ENCODE data around the gene MYO3B. TPM values are rescaled to one million over a fixed set of nuclear protein-coding genes. Genes with fewer than 3 reads are reported as not detected.

Gene MYO3B
- total RNA-seq, 1 donor from 2014 or later = 0.05 TPM

DNA sequence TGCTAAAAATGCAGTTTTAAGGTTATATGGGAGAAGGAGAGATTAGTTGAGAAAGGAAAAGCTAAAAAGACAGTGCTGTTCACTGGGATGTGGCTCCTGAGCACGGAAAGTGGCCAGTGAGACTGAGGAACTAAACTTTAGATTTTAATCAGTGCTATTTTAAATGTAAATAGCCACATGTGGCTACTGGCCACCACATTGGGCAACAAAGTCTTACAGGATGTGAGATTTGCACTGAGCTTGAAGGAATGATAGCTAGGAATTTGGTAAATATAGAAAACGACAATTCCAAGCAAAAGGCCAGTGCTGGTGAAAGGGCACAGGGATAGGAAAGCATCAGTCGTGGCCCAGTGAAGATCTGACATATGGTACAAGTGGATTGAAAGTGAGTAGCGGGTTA is 523.1 kb downstream of the MYO3B start:
- intact Hi-C loops (cut with micrococcal nuclease) = no loop called here
- no peaks in the 10 kb centered on the region for H3K4me1 ChIP-seq
- H3K27ac ChIP-seq (replicated peaks) = no peak overlapping the region
- no peaks in the 10 kb centered on the region for H3K36me3 ChIP-seq
- no peak overlapping the region for H3K4me3 ChIP-seq
- peaks cover 78% of the 10 kb centered on the region for H3K27me3 ChIP-seq (ENCODE audit: low read depth)
- no peak for DNase-seq
- H3K9me3 ChIP-seq (replicated peaks) = peaks cover 4% of the 10 kb centered on the region
- TF ChIP-seq, protein P1, sequence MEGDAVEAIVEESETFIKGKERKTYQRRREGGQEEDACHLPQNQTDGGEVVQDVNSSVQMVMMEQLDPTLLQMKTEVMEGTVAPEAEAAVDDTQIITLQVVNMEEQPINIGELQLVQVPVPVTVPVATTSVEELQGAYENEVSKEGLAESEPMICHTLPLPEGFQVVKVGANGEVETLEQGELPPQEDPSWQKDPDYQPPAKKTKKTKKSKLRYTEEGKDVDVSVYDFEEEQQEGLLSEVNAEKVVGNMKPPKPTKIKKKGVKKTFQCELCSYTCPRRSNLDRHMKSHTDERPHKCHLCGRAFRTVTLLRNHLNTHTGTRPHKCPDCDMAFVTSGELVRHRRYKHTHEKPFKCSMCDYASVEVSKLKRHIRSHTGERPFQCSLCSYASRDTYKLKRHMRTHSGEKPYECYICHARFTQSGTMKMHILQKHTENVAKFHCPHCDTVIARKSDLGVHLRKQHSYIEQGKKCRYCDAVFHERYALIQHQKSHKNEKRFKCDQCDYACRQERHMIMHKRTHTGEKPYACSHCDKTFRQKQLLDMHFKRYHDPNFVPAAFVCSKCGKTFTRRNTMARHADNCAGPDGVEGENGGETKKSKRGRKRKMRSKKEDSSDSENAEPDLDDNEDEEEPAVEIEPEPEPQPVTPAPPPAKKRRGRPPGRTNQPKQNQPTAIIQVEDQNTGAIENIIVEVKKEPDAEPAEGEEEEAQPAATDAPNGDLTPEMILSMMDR (IDR thresholded peaks at IDR 0.05; ENCODE audit: borderline replicate concordance) = no peak

GRCh38 chr2:170703776-170704476 is 526.0 kb downstream of the MYO3B start:
- Histone ChIP-seq H3K4me1 (no peaks in the 10 kb centered on the region), H3K36me3 (no peaks in the 10 kb centered on the region), H3K4me3 (no peak overlapping the region), H3K27me3 (ENCODE audit: low read depth) (peaks cover 85% of the 10 kb centered on the region), H3K27ac (replicated peaks) (no peak overlapping the region), H3K9me3 (replicated peaks) (peaks cover 4% of the 10 kb centered on the region)
- DNase-seq = no peak
- intact Hi-C loops (cut with micrococcal nuclease) = no loop called here
- TF ChIP-seq, protein P1 (IDR thresholded peaks at IDR 0.05; ENCODE audit: borderline replicate concordance) = no peak
